ENCODE data around the gene TNFRSF17.
A peak's percentile ranks its signal among the peaks of the same experiment; 100 is the strongest.
"Not testable (repeated sequence)": the region's sequence is repeated elsewhere in the genome, so short reads cannot be mapped to it uniquely, and the experiment has no call there.

Gene TNFRSF17

GRCh38 chr16:11968577-11968976 is 3.6 kb downstream of the TNFRSF17 start:
- Histone ChIP-seq H3K14ac (ENCODE audit: low read length in 2 of 2) (no peak overlapping the region), H3K4me2 (ENCODE audit: low read length, poor library complexity, severe bottlenecking) (no peak overlapping the region), H4K91ac (ENCODE audit: low read length) (no peak overlapping the region), H3K18ac (ENCODE audit: low read depth in 1 of 2, low read length in 2 of 2) (no peak overlapping the region), H3K4me1 (ENCODE audit: control insufficient read depth, insufficient read depth, low read depth, low read length) (peaks cover 1% of the 10 kb centered on the region), H3K36me3 (ENCODE audit: control insufficient read depth in 1 of 2, insufficient read depth in 2 of 2, low read depth in 1 of 2, low read length in 2 of 2) (peaks cover 0 to under 1% of the 10 kb centered on the region in 2 experiments), H2BK15ac (ENCODE audit: low read depth, poor library complexity, severe bottlenecking) (no peak overlapping the region), H2AFZ (ENCODE audit: low read depth, low read length) (no peak overlapping the region), H3K27ac (ENCODE audit: low read length, poor library complexity, severe bottlenecking) (no peak overlapping the region), H2BK5ac (ENCODE audit: low read depth, low read length, poor library complexity, severe bottlenecking) (no peak overlapping the region), H3K79me1 (replicated peaks; ENCODE audit: low read length, poor library complexity, severe bottlenecking) (no peaks in the 10 kb centered on the region), H3K4me3 (ENCODE audit: insufficient read depth in 1 of 2, low read depth in 1 of 2, low read length in 2 of 2) (no peak overlapping the region), H2BK120ac (ENCODE audit: low read depth, low read length) (no peak overlapping the region), H2BK12ac (ENCODE audit: low read length in 2 of 2) (no peak overlapping the region), H3K9me3 (ENCODE audit: control insufficient read depth, low read length) (no peaks in the 10 kb centered on the region), H3K27me3 (ENCODE audit: control insufficient read depth in 1 of 2, insufficient read depth in 1 of 2, low read length in 2 of 2) (peaks cover 0 to 5% of the 10 kb centered on the region in 2 experiments), H3K23ac (ENCODE audit: low read length in 2 of 2) (no peak overlapping the region), H4K8ac (ENCODE audit: low read length) (no peak overlapping the region), H3K9ac (ENCODE audit: low read length) (no peak overlapping the region), H3K4ac (ENCODE audit: low read depth in 1 of 2, low read length in 2 of 2) (no peak overlapping the region), H2AK5ac (ENCODE audit: low read length, severe bottlenecking) (no peak overlapping the region)
- no peak for DNase-seq
- 78% methylated on average over 2 of the region's 3 CpGs for WGBS

GRCh38 chr16:11970292-11970691 is 5.3 kb downstream of the TNFRSF17 start:
- not testable (repeated sequence) for H3K79me1 ChIP-seq (replicated peaks; ENCODE audit: low read length, poor library complexity, severe bottlenecking); H2BK120ac ChIP-seq (ENCODE audit: low read depth, low read length); H3K4me1 ChIP-seq (ENCODE audit: control insufficient read depth, insufficient read depth, low read depth, low read length); H3K27me3 ChIP-seq (ENCODE audit: control insufficient read depth in 1 of 2, insufficient read depth in 1 of 2, low read length in 2 of 2); H2AK5ac ChIP-seq (ENCODE audit: low read length, severe bottlenecking); H3K36me3 ChIP-seq (ENCODE audit: control insufficient read depth in 1 of 2, insufficient read depth in 2 of 2, low read depth in 1 of 2, low read length in 2 of 2); H3K4me3 ChIP-seq (ENCODE audit: insufficient read depth in 1 of 2, low read depth in 1 of 2, low read length in 2 of 2); H3K9ac ChIP-seq (ENCODE audit: low read length); DNase-seq; H2BK5ac ChIP-seq (ENCODE audit: low read depth, low read length, poor library complexity, severe bottlenecking); H3K27ac ChIP-seq (ENCODE audit: low read length, poor library complexity, severe bottlenecking); H4K91ac ChIP-seq (ENCODE audit: low read length); H2AFZ ChIP-seq (ENCODE audit: low read depth, low read length); H3K23ac ChIP-seq (ENCODE audit: low read length in 2 of 2); H3K4ac ChIP-seq (ENCODE audit: low read depth in 1 of 2, low read length in 2 of 2); H3K14ac ChIP-seq (ENCODE audit: low read length in 2 of 2); H3K4me2 ChIP-seq (ENCODE audit: low read length, poor library complexity, severe bottlenecking); H3K9me3 ChIP-seq (ENCODE audit: control insufficient read depth, low read length); H2BK15ac ChIP-seq (ENCODE audit: low read depth, poor library complexity, severe bottlenecking); H4K8ac ChIP-seq (ENCODE audit: low read length); H3K18ac ChIP-seq (ENCODE audit: low read depth in 1 of 2, low read length in 2 of 2); H2BK12ac ChIP-seq (ENCODE audit: low read length in 2 of 2)
- 94% methylated on average over 5 of the region's 5 CpGs for WGBS

- Histone ChIP-seq H3K18ac (ENCODE audit: low read depth in 1 of 2, low read length in 2 of 2) (no peak overlapping the region), H2AK5ac (ENCODE audit: low read length, severe bottlenecking) (no peak overlapping the region), H3K4me3 (ENCODE audit: insufficient read depth in 1 of 2, low read depth in 1 of 2, low read length in 2 of 2) (no peak overlapping the region), H3K9ac (ENCODE audit: low read length) (no peak overlapping the region), H3K27me3 (ENCODE audit: control insufficient read depth in 1 of 2, insufficient read depth in 1 of 2, low read length in 2 of 2) (peaks cover 0 to 5% of the 10 kb centered on the region in 2 experiments), H3K36me3 (ENCODE audit: control insufficient read depth in 1 of 2, insufficient read depth in 2 of 2, low read depth in 1 of 2, low read length in 2 of 2) (peaks cover 0 to 4% of the 10 kb centered on the region in 2 experiments), H4K8ac (ENCODE audit: low read length) (no peak overlapping the region), H3K23ac (ENCODE audit: low read length in 2 of 2) (no peak overlapping the region), H3K4me1 (ENCODE audit: control insufficient read depth, insufficient read depth, low read depth, low read length) (peaks cover 9% of the 10 kb centered on the region), H3K27ac (ENCODE audit: low read length, poor library complexity, severe bottlenecking) (no peak overlapping the region), H3K9me3 (ENCODE audit: control insufficient read depth, low read length) (no peaks in the 10 kb centered on the region), H4K91ac (ENCODE audit: low read length) (no peak overlapping the region), H3K79me1 (replicated peaks; ENCODE audit: low read length, poor library complexity, severe bottlenecking) (peaks cover 11% of the 10 kb centered on the region), H2BK5ac (ENCODE audit: low read depth, low read length, poor library complexity, severe bottlenecking) (no peak overlapping the region), H2BK12ac (ENCODE audit: low read length in 2 of 2) (no peak overlapping the region), H3K4me2 (ENCODE audit: low read length, poor library complexity, severe bottlenecking) (no peak overlapping the region), H3K4ac (ENCODE audit: low read depth in 1 of 2, low read length in 2 of 2) (no peak overlapping the region), H2AFZ (ENCODE audit: low read depth, low read length) (no peak overlapping the region), H3K14ac (ENCODE audit: low read length in 2 of 2) (no peak overlapping the region), H2BK15ac (ENCODE audit: low read depth, poor library complexity, severe bottlenecking) (no peak overlapping the region), H2BK120ac (ENCODE audit: low read depth, low read length) (no peak overlapping the region)
- WGBS, result 88% methylated on average over 10 of the region's 11 CpGs
- peak; percentile 33 for DNase-seq
These were observed 7.1 kb downstream of the TNFRSF17 start for GRCh38 chr16:11972128-11972527.

- Histone ChIP-seq H3K4me2 (ENCODE audit: low read length, poor library complexity, severe bottlenecking) (no peak overlapping the region), H2BK120ac (ENCODE audit: low read depth, low read length) (no peak overlapping the region), H3K4me1 (ENCODE audit: control insufficient read depth, insufficient read depth, low read depth, low read length) (peaks cover 16% of the 10 kb centered on the region), H3K4ac (ENCODE audit: low read depth in 1 of 2, low read length in 2 of 2) (no peak overlapping the region), H4K91ac (ENCODE audit: low read length) (no peak overlapping the region), H3K23ac (ENCODE audit: low read length in 2 of 2) (no peak overlapping the region), H3K27ac (ENCODE audit: low read length, poor library complexity, severe bottlenecking) (no peak overlapping the region), H2AK5ac (ENCODE audit: low read length, severe bottlenecking) (no peak overlapping the region), H3K79me1 (replicated peaks; ENCODE audit: low read length, poor library complexity, severe bottlenecking) (peaks cover 15% of the 10 kb centered on the region), H3K27me3 (ENCODE audit: control insufficient read depth in 1 of 2, insufficient read depth in 1 of 2, low read length in 2 of 2) (no peaks in the 10 kb centered on the region), H2BK12ac (ENCODE audit: low read length in 2 of 2) (no peak overlapping the region), H2BK15ac (ENCODE audit: low read depth, poor library complexity, severe bottlenecking) (no peak overlapping the region), H3K9me3 (ENCODE audit: control insufficient read depth, low read length) (no peaks in the 10 kb centered on the region), H2AFZ (ENCODE audit: low read depth, low read length) (no peak overlapping the region), H4K8ac (ENCODE audit: low read length) (no peak overlapping the region), H3K14ac (ENCODE audit: low read length in 2 of 2) (no peak overlapping the region), H3K4me3 (ENCODE audit: insufficient read depth in 1 of 2, low read depth in 1 of 2, low read length in 2 of 2) (no peak overlapping the region), H3K36me3 (ENCODE audit: control insufficient read depth in 1 of 2, insufficient read depth in 2 of 2, low read depth in 1 of 2, low read length in 2 of 2) (peaks cover 0 to 4% of the 10 kb centered on the region in 2 experiments), H3K9ac (ENCODE audit: low read length) (no peak overlapping the region), H3K18ac (ENCODE audit: low read depth in 1 of 2, low read length in 2 of 2) (no peak overlapping the region), H2BK5ac (ENCODE audit: low read depth, low read length, poor library complexity, severe bottlenecking) (no peak overlapping the region)
- no peak for DNase-seq
- 76% methylated on average over 3 of the region's 5 CpGs for WGBS
These were observed 8.1 kb downstream of the TNFRSF17 start for GRCh38 chr16:11973070-11973469.
